Inflammatory macrophage treated with lipopolysaccharide for 1 hour (primary cell): ENCODE data around the gene DPP9.

Experiments used
- DNase-seq, 2 donors: peaks; one replicate each; pipeline ENCODE4 v3.0.0-alpha.2; 2020 to 2022

The DPP9 gene

DNA sequence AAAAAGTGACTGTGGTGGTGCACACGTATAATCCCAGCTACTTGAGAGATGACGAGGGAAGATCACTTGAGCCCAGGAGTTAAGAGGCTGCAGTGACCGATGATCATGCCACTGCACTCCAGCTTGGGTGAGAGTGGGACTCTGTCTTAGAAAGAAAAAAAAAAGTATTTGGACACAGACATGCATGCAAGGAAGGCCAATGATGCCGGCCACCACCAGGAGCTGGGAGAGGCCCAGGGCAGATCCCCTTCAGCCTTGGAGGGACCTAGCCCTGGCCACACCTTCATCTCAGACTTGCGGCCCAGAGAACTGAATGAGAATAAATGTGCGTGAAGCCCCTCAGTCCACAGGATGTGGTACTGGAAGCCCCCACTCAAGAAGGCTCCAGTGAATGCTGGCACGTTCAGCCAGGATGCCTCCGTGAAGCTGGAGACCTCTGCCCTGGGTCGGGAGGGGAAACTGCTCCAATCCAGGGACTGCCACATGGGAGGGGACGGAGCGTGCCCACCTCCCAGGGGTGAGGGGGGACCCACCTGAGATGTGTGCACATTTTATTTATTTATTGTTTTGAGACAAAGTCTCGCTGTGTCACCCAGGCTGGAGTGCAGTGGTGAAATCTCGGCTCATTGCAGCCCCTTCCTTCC is 69.7 kb downstream of the DPP9 start:
- DNase-seq, result no peak

GRCh38 chr19:4652075-4652474 is 71.6 kb downstream of the DPP9 start:
- no peak for DNase-seq

GRCh38 chr19:4650159-4650558 is 73.5 kb downstream of the DPP9 start:
- DNase-seq, result no peak

DNA sequence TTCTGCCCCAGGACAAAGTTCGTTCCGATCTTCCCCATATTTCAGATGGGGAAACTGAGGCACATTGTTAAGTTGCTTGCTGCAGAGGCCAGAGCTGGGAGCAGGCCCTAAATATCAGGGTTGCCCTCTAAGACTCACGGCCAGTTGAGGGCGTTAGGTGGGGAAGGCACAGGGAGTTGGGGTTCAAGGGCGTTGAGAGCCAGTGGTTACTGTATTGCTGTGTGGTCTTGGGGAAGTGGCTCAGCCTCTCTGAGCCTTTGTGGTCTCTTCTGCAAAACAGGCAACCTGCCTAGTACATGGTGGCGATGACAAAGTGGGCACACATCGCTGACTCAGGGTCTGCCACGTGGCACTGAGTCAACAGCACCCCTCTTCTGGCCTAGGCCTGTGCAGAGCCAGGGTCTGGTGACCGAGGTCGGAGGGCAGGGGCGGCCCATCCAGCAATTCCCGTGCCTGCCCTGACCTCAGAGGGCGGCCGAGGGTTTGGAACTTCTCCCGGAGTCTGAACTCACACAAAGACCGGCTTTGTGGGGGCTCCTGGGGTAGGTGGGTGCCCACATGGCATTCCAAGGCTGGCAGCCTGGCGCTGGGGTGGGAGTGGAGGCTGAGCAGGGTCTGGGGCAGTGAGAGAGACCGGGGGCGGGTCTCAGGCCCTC is 74.1 kb downstream of the DPP9 start:
- DNase-seq, result no peak

GRCh38 chr19:4647676-4648644 is 75.7 kb downstream of the DPP9 start:
- DNase-seq, result no peak

DNA sequence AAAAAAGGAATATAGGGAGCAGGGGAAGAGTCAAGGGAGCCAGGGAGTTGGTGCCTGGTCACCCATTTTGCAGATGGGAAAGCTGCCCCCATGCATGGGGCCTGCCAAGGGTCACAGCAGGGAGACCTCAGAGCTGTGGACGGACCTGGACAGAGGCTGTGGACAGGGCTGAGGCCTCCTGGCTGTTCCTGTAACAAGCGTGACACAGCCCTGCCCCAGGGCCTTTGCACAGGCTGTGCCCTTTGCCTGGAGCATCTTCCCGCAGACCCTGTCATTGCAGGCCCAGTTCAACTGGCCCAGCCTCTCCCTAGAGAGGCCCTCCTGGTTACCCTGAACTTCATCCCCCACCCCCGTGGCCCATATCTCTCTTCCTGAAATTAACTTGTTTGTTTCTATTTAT is 77.9 kb downstream of the DPP9 start:
- no peak for DNase-seq

DNA sequence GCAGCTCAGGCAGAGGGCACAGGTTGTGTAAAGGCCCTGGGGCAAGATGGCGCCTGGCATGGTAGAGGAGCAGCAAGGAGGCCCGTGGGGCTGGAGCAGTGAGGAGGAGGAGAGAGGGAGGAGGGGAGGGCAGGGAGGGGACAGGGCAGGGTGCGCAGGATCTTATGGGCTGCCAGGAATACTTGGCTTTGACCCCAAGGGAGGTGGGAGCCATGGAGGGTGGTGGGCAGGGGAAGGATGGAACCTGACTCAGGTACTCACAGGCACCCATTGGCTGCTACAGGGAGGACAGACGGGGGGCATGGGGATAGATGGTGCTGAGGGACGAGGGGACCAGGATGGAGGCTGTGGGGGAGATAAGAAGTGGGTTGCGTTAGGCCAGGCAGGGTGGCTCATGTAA is 81.0 kb downstream of the DPP9 start:
- DNase-seq, result no peak

DNA sequence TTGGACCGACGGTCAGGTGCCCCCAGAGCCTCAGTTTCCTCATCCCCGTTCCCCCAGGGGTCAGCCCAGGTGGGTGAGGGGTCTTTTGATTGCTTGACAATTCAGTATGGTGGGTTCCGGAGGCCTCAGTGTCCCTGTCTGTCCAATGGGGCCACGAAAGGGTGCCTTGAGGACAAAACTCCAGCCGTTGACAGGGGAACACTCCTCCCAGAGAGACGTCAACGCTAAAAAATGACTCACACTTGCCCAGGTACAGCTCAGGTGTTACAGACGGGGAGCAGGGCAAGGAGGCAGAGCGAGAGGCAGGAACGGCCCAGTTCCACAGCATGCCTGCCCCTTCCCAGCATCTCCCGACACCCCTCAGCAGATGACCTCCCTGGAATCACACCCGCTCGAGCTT is 82.5 kb downstream of the DPP9 start:
- no peak for DNase-seq

DNA sequence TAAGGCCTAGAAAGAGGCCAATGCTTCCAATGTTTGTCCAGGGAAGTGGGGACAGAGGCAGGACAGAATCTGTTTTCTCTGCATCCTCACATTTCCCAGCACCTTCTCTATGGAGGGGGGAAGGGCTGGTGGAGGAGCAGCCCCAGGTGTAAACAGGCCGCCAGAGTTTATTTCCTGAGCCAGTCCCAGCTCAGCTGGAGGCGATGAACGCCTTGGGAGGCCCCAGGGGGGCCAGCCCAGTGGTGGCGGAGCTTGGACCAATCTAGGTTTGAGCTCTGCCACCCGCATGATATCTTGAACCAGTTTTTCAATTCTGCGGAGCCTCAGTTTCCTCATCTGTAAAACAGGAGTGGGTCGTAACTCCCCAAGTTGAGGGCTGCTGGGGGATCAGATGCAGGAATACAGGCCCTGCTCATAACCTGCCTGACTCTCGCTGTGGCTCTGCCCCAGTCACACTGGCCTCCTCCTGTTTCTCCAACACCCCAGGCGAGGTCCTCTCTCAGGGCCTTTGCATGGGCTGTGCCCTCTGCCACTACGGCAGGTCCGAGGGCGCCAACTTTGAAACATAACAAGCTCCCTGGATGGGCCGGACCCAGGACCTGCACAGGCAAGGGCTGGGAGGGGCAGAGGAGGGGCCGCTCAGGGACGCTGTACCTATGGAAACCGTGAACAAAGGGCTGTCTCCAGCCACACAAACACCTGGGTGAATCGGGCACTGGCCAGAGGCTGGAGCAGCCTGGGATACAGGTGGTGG is 83.2 kb downstream of the DPP9 start:
- no peak for DNase-seq

- DNase-seq, result no peak
These were observed 84.0 kb downstream of the DPP9 start for GRCh38 chr19:4639531-4640246.

DNA sequence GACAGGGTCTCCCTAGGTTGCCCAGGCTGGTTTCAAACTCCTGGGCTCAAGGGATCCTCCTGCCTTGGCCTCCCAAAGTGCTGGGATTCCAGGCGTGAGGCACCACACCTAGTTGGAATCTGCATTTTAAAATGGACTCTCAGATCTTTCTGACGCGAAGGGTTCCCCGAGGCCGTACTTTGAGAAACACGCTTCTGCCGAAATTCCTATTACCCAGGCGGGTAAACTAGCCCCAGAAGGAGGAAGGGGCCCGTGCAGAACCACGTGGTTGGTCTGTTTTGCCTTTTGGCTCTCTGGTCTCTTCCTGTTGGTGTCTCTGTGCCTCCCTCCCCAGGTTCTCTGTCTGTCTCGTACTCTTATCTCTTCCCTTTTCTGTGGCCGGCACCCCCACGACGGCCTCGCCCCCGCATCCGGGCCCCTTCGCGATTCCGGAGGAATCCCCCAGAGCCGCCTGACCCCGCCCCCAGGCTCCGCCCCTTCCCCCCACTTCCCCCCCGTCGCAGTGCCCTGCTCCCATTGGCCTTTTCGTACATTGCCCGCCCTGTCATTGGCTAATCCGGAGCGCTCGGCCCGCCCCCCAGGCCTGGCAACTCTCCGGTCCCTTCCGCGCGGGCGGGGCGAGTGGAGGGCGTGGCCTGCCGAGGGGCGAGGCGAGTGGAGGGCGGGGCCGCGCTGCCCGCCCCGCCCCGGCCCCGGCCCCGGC is 84.7 kb downstream of the DPP9 start, which contains the start of gene TNFAIP8L1:
Gene TNFAIP8L1 (plus strand): TSS at position 689 of the 703 bp plus-strand sequence. CDS start 12,354 bp downstream, outside the sequence.
- peak; percentile 96 to 99 for DNase-seq

DNA sequence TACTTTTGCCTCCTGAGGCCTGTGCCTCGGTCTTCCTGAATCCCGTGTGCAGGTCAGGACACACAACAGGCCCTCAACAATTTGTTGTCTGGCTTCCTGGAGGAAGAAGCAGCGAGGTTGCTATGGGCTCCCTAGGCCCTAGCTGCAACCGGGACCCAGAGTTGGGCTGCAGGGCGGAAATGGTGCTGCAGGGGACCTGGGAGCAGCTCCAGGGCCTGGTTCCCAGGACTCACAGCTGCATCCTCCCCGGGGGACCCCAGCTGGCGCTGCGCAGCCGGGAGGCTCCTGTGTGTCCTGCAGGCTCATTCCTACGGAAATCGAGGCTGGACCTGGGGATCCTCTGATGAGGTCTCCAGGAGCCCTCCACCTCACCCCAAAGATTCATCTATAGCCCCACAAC is 85.3 kb downstream of the DPP9 start:
- no peak for DNase-seq

DNA sequence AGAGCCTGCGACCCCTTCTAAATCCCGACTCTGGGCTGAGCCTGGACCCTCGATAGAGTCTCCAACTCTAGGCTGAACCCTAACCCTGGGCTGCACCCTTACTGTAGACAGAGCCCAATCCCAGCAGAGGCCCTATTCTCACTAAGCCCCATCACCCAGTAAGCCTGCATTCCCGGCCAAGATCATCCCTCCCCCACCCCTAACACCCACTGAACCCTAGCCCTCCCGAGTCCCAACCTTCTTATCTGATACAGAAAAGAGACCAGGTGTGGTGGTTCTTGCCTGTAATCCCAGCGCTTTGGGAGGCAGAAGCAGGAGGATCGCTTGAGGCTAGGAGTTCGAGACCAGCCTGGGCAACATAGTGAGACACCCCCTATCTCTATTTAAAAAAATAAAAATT is 86.9 kb downstream of the DPP9 start:
- no peak for DNase-seq

- DNase-seq, result peak in 1 of 2 donors; percentile 65
These were observed 87.4 kb downstream of the DPP9 start for GRCh38 chr19:4636151-4636717.

GRCh38 chr19:4635754-4636116 is 87.9 kb downstream of the DPP9 start:
- DNase-seq, result no peak

- DNase-seq, result peak; percentile 92 to 96
These were observed 90.3 kb downstream of the DPP9 start for GRCh38 chr19:4633140-4633967.
